SK-N-SH (cell line): ENCODE data around the gene CPTP. TPM values are rescaled to one million over a fixed set of nuclear protein-coding genes. Genes with fewer than 3 reads are reported as not detected.

Experiments used
- CTCF ChIA-PET: fragments of 300-600, 350-600 bp; formaldehyde crosslinking; extraction: SDS; loops from one replicate; lab custom pipeline; 2021; lab: Yijun Ruan, JAX
- POLR2A ChIA-PET: fragments of 350-600 bp; sonication (Branson Sonifier 250); formaldehyde crosslinking; extraction: SDS; loops from one replicate; lab custom pipeline; 2020; ENCODE audit warnings: antibody characterized with exemption, inconsistent platforms; lab: Yijun Ruan, JAX
- DNase-seq: peaks from one replicate; pipeline ENCODE4 v3.0.0; 2012
- H2AFZ ChIP-seq: fragments of 200-600 bp; sonication (generic); 2 replicates; pipeline ENCODE4 v1.8.1; 2016; ENCODE audit warnings: antibody characterized with exemption, mild to moderate bottlenecking, low read depth
- H3F3A ChIP-seq: fragments of 200-600 bp; sonication (generic); replicated peaks from 2 replicates; pipeline ENCODE3; 2016; ENCODE audit warnings: antibody characterized with exemption, mild to moderate bottlenecking; ENCODE audit not compliant: insufficient read depth
- H3K27ac ChIP-seq, 2 experiments: fragments of 200-500 bp in 1 of 2; fragments of 200-600 bp in 1 of 2; sonication (Bioruptor generic) in 1 of 2; sonication (generic), shearing (Covaris generic) in 1 of 2; 2 replicates each; pipeline versions ENCODE4 v1.5.1 to v1.6.1; 2014 to 2016; ENCODE audit warnings: low read depth in 2 of 2, inconsistent platforms in 1 of 2, low read length in 1 of 2, mild to moderate bottlenecking in 1 of 2, mixed read lengths in 1 of 2
- H3K27me3 ChIP-seq: fragments of 200-600 bp; sonication (generic), shearing (Covaris generic); 2 replicates; pipeline ENCODE4 v1.6.1; 2016; ENCODE audit warnings: mixed run types; ENCODE audit not compliant: insufficient read depth
- H3K36me3 ChIP-seq, 2 experiments: fragments of 200-500 bp in 1 of 2; fragments of 200-600 bp in 1 of 2; sonication (Bioruptor generic) in 1 of 2; sonication (generic) in 1 of 2; replicated peaks in 1 of 2; 2 replicates each; pipeline versions ENCODE3 to v1.5.1; 2014 to 2016; ENCODE audit warnings: low read length in 1 of 2, mild to moderate bottlenecking in 1 of 2; ENCODE audit not compliant: insufficient read depth in 2 of 2, control insufficient read depth in 1 of 2
- H3K4me1 ChIP-seq, 2 experiments: fragments of 200-500 bp in 1 of 2; fragments of 200-600 bp in 1 of 2; sonication (Bioruptor generic) in 1 of 2; sonication (generic), shearing (Covaris generic) in 1 of 2; 2 replicates each; pipeline versions ENCODE4 v1.5.1 to v1.6.1; 2014 to 2016; ENCODE audit warnings: low read depth in 1 of 2, low read length in 1 of 2, mixed run types in 1 of 2; ENCODE audit not compliant: insufficient read depth in 2 of 2, control insufficient read depth in 1 of 2
- H3K4me2 ChIP-seq: fragments of 200-600 bp; sonication (generic), shearing (Covaris generic); 2 replicates; pipeline ENCODE4 v1.6.1; 2017; ENCODE audit warnings: mixed run types
- H3K4me3 ChIP-seq, 2 experiments: fragments of 200-500 bp in 1 of 2; fragments of 200-600 bp in 1 of 2; sonication (Bioruptor generic) in 1 of 2; sonication (generic), shearing (Covaris generic) in 1 of 2; 2 replicates each; pipeline versions ENCODE4 v1.5.1 to v1.8.1; 2014 to 2016; ENCODE audit warnings: low read depth in 2 of 2, inconsistent platforms in 1 of 2, low read length in 1 of 2, mild to moderate bottlenecking in 1 of 2, mixed read lengths in 1 of 2, moderate library complexity in 1 of 2
- H3K79me2 ChIP-seq: fragments of 200-600 bp; sonication (generic); 2 replicates; pipeline ENCODE4 v1.8.1; 2017; ENCODE audit warnings: mild to moderate bottlenecking; ENCODE audit not compliant: insufficient read depth
- H3K9ac ChIP-seq: fragments of 200-600 bp; sonication (generic); 2 replicates; pipeline ENCODE4 v1.6.1; 2017; ENCODE audit warnings: mixed run types
- H3K9me2 ChIP-seq: fragments of 200-600 bp; sonication (generic); 2 replicates; pipeline ENCODE4 v1.6.1; 2017; ENCODE audit warnings: mixed run types
- H3K9me3 ChIP-seq: fragments of 200-600 bp; sonication (generic); 2 replicates; pipeline ENCODE4 v1.6.1; 2017; ENCODE audit warnings: mixed run types, mild to moderate bottlenecking, moderate library complexity
- H4K20me1 ChIP-seq: fragments of 200-600 bp; sonication (generic); 2 replicates; pipeline ENCODE4 v1.6.1; 2017; ENCODE audit warnings: mild to moderate bottlenecking, mixed run types; ENCODE audit not compliant: insufficient read depth
- CTCF ChIP-seq: fragments of 200-600 bp; sonication (generic); IDR thresholded peaks from 2 replicates; pipeline ENCODE4 v1.6.1; 2017; ENCODE audit warnings: antibody characterized with exemption, mild to moderate bottlenecking, moderate library complexity
- ELF1 ChIP-seq: IDR thresholded peaks from 2 replicates; pipeline ENCODE4 v1.4.0; 2012
- FOSL2 ChIP-seq: IDR thresholded peaks from 2 replicates; pipeline ENCODE4 v1.4.0; 2012; ENCODE audit warnings: low read depth, mild to moderate bottlenecking, moderate library complexity, borderline replicate concordance
- FOXM1 ChIP-seq: IDR thresholded peaks from 2 replicates; pipeline ENCODE4 v1.4.0; 2012; ENCODE audit warnings: low read depth, mild to moderate bottlenecking
- GATA2 ChIP-seq: sonication (generic); formaldehyde crosslinking; IDR thresholded peaks from 2 replicates; pipeline ENCODE4 v1.5.0; 2020; ENCODE audit warnings: mild to moderate bottlenecking, missing genetic modification reagents
- IRF3 ChIP-seq: fragments of 150-350 bp; IDR thresholded peaks from 2 replicates; pipeline ENCODE4 v1.6.1; 2016; ENCODE audit warnings: mild to moderate bottlenecking, low read depth, low read length
- MAX ChIP-seq: IDR thresholded peaks from 2 replicates; pipeline ENCODE4 v1.4.0; 2012; ENCODE audit warnings: low read depth
- PBX3 ChIP-seq: IDR thresholded peaks from 2 replicates; pipeline ENCODE4; 2012
- RAD21 ChIP-seq: IDR thresholded peaks from 2 replicates; pipeline ENCODE4 v1.6.1; 2012; ENCODE audit warnings: mild to moderate bottlenecking, low read length
- RCOR1 ChIP-seq: fragments of 150-350 bp; IDR thresholded peaks from 2 replicates; pipeline ENCODE4 v1.6.1; 2017; ENCODE audit warnings: antibody characterized with exemption, low read length
- RFX5 ChIP-seq: IDR thresholded peaks from 2 replicates; pipeline ENCODE4 v1.6.1; 2012; ENCODE audit warnings: mild to moderate bottlenecking, improper control_type of control experiment, low read length
- RXRA ChIP-seq: IDR thresholded peaks from 2 replicates; pipeline ENCODE4 v1.4.0; 2012; ENCODE audit warnings: low read depth, mild to moderate bottlenecking, borderline replicate concordance
- SIN3A ChIP-seq: IDR thresholded peaks from 2 replicates; pipeline ENCODE4 v1.6.1; 2012; ENCODE audit warnings: low read depth, mild to moderate bottlenecking, low read length, moderate library complexity, borderline replicate concordance
- SMC3 ChIP-seq: IDR thresholded peaks from 2 replicates; pipeline ENCODE4 v1.6.1; 2012; ENCODE audit warnings: low read depth, low read length, improper control_type of control experiment
- USF2 ChIP-seq: fragments of 150-350 bp; IDR thresholded peaks from 2 replicates; pipeline ENCODE4 v1.6.1; 2017; ENCODE audit warnings: antibody characterized with exemption, low read length, low read depth, borderline replicate concordance
- ZBTB33 ChIP-seq: IDR thresholded peaks from 2 replicates; pipeline ENCODE4 v1.4.0; 2012; ENCODE audit warnings: low read depth, borderline replicate concordance
- WGBS: methylation state at CpG from one replicate; pipeline ENCODE4 v1.1.6; 2017; ENCODE audit warnings: low lambda C conversion rate; 5-methylcytosine and 5-hydroxymethylcytosine counted together
- polyA plus RNA-seq, 3 experiments: library from polyadenylated mRNA; depleted of rRNA; stranded (reverse); fragments of >200 nt; gene quantifications; 2 replicates each; pipeline ENCODE4 v1.2.3, GENCODE V29; 2012

Gene CPTP
- polyA plus RNA-seq, 1 of the 3 experiments (the other 2 are of a cell fraction): 13.4 TPM

- Histone ChIP-seq H3F3A (peaks cover 5% of the 10 kb centered on the region), H2AFZ (no peak overlapping the region), H3K27ac (no peak overlapping the region), H3K9ac (no peak overlapping the region), H3K4me2 (no peak overlapping the region), H3K9me3 (no peaks in the 10 kb centered on the region), H4K20me1 (no peaks in the 10 kb centered on the region), H3K79me2 (peaks cover 14% of the 10 kb centered on the region), H3K36me3 (peaks cover 0 to 17% of the 10 kb centered on the region in 2 experiments), H3K4me1 (peaks cover 0 to 23% of the 10 kb centered on the region in 2 experiments; a peak in 1 of 4 replicates), H3K27me3 (no peaks in the 10 kb centered on the region), H3K9me2 (no peaks in the 10 kb centered on the region), H3K4me3 (no peak overlapping the region)
- DNase-seq: peak; percentile 56
- CTCF ChIA-PET: interaction anchor here (0.7 to 1.9 kb wide), 5 partner anchors 13 to 1189 kb away, joined by 3 to 7 read pairs (median 3); no protein-coding TSS in a partner anchor
- POLR2A ChIA-PET: no interaction called here
- TF ChIP-seq SIN3A (no peak), RFX5 (no peak), IRF3 (no peak), GATA2 (CRISPR knock-in tag) (no peak), USF2 (no peak), SMC3 (no peak), ELF1 (no peak), MAX (no peak), FOXM1 (no peak), ZBTB33 (no peak), RAD21 (no peak), FOSL2 (no peak), CTCF (no peak), PBX3 (no peak), RXRA (no peak), RCOR1 (no peak)
- WGBS: 35% methylated on average over 3 of the region's 15 CpGs
These were observed 5.9 kb downstream of the CPTP start for GRCh38 chr1:1330366-1331067.
